GM18526 (cell line): ENCODE data around the gene SLC8A1.

Experiments
- POLR2A ChIP-seq: IDR thresholded peaks from 3 replicates; pipeline ENCODE4 v1.6.1; 2011; ENCODE audit not compliant: insufficient read length; ENCODE audit errors: extremely low read depth

The SLC8A1 gene

GRCh38 chr2:40416486-40416885, 35.4 kb downstream of the SLC8A1 start:
- no peak for TF ChIP-seq POLR2A

GRCh38 chr2:40415391-40415790, 36.5 kb downstream of the SLC8A1 start:
- no peak for TF ChIP-seq POLR2A

GRCh38 chr2:40412456-40412855, 39.4 kb downstream of the SLC8A1 start:
- TF ChIP-seq POLR2A: no peak

- no peak for TF ChIP-seq POLR2A
Measured at GRCh38 chr2:40410695-40411094, 41.2 kb downstream of the SLC8A1 start.

- TF ChIP-seq POLR2A: no peak
Measured at GRCh38 chr2:40409734-40410133, 42.2 kb downstream of the SLC8A1 start.

- no peak for TF ChIP-seq POLR2A
Measured at GRCh38 chr2:40406485-40407289, 45.2 kb downstream of the SLC8A1 start.

- TF ChIP-seq POLR2A: no peak
Measured at GRCh38 chr2:40405465-40405864, 46.4 kb downstream of the SLC8A1 start.

- TF ChIP-seq POLR2A: no peak
Measured at GRCh38 chr2:40404517-40404916, 47.4 kb downstream of the SLC8A1 start.

GRCh38 chr2:40403233-40403836, 48.6 kb downstream of the SLC8A1 start:
- no peak for TF ChIP-seq POLR2A

GRCh38 chr2:40401896-40402295, 50.0 kb downstream of the SLC8A1 start:
- no peak for TF ChIP-seq POLR2A

GRCh38 chr2:40400336-40400953, 51.4 kb downstream of the SLC8A1 start:
- TF ChIP-seq POLR2A: no peak

GRCh38 chr2:40397765-40398164, 54.1 kb downstream of the SLC8A1 start:
- TF ChIP-seq POLR2A: no peak

GRCh38 chr2:40396124-40396523, 55.8 kb downstream of the SLC8A1 start:
- TF ChIP-seq POLR2A: no peak

- TF ChIP-seq POLR2A: no peak
Measured at GRCh38 chr2:40395169-40396073, 56.5 kb downstream of the SLC8A1 start.

GRCh38 chr2:40394597-40394996, 57.3 kb downstream of the SLC8A1 start:
- no peak for TF ChIP-seq POLR2A
